GM23338 (cell line): ENCODE data around the gene ABCF1. TPM values are rescaled to one million over a fixed set of nuclear protein-coding genes. Genes with fewer than 3 reads are reported as not detected.

Experiments used
- ATAC-seq: fragments of 200-7000 bp; cut with Tn5 transposase; 3 replicates; pipeline ENCODE4 v1.9.1; 2020
- DNase-seq: peaks from one replicate; pipeline ENCODE4 v3.0.0-alpha.2; 2015; ENCODE audit warnings: low spot score
- H2AFZ ChIP-seq: fragments of 200-600 bp; sonication (generic); 2 replicates; pipeline ENCODE4 v1.8.0; 2016; ENCODE audit warnings: antibody characterized with exemption, mild to moderate bottlenecking, moderate library complexity
- H3F3A ChIP-seq: fragments of 200-600 bp; sonication (generic); replicated peaks from 2 replicates; pipeline ENCODE4 v1.8.0; 2017; ENCODE audit warnings: antibody characterized with exemption, mixed run types, low read depth
- H3K27ac ChIP-seq: fragments of 200-600 bp; sonication (generic); 2 replicates; pipeline ENCODE4 v1.6.1; 2016; ENCODE audit warnings: low read depth
- H3K27me3 ChIP-seq: fragments of 200-600 bp; sonication (generic); 2 replicates; pipeline ENCODE4 v1.8.0; 2016; ENCODE audit warnings: mild to moderate bottlenecking, mixed run types, moderate library complexity; ENCODE audit not compliant: insufficient read depth
- H3K36me3 ChIP-seq: fragments of 200-600 bp; sonication (generic); 2 replicates; pipeline ENCODE4 v1.8.0; 2016; ENCODE audit warnings: mild to moderate bottlenecking; ENCODE audit not compliant: insufficient read depth
- H3K4me1 ChIP-seq: fragments of 200-600 bp; sonication (generic); 2 replicates; pipeline ENCODE4 v1.8.0; 2016; ENCODE audit warnings: mild to moderate bottlenecking, moderate library complexity; ENCODE audit not compliant: insufficient read depth
- H3K4me2 ChIP-seq: fragments of 200-600 bp; sonication (generic); 2 replicates; pipeline ENCODE4 v1.7.1; 2017; ENCODE audit warnings: mixed run types
- H3K4me3 ChIP-seq: fragments of 200-600 bp; sonication (generic); 2 replicates; pipeline ENCODE4 v1.6.1; 2016; ENCODE audit warnings: mixed run types
- H3K79me2 ChIP-seq: fragments of 200-600 bp; sonication (generic); replicated peaks from 2 replicates; pipeline ENCODE4 v1.8.0; 2017; ENCODE audit warnings: mild to moderate bottlenecking; ENCODE audit not compliant: insufficient read depth
- H3K9me2 ChIP-seq: fragments of 200-600 bp; sonication (generic); 2 replicates; pipeline ENCODE4 v1.8.0; 2017; ENCODE audit not compliant: insufficient read depth
- H4K20me1 ChIP-seq: fragments of 200-600 bp; sonication (generic); replicated peaks from 2 replicates; pipeline ENCODE4 v1.8.0; 2017; ENCODE audit warnings: mild to moderate bottlenecking; ENCODE audit not compliant: insufficient read depth
- H3K27ac Mint-ChIP-seq: 2 replicates; pipeline ENCODE4 v1.8.0; 2020; ENCODE audit warnings: inconsistent platforms, mild to moderate bottlenecking, moderate library complexity, mixed read lengths
- H3K27me3 Mint-ChIP-seq: 3 replicates; pipeline ENCODE4 v1.8.0; 2022; ENCODE audit warnings: low read depth, mild to moderate bottlenecking, moderate library complexity, mixed read lengths, inconsistent platforms; ENCODE audit not compliant: insufficient read depth, poor library complexity
- H3K36me3 Mint-ChIP-seq: 3 replicates; pipeline ENCODE4 v1.8.0; 2021; ENCODE audit warnings: low read depth, mild to moderate bottlenecking, inconsistent platforms, moderate library complexity, mixed read lengths
- H3K4me1 Mint-ChIP-seq: 3 replicates; pipeline ENCODE4 v1.8.0; 2020; ENCODE audit warnings: mild to moderate bottlenecking, inconsistent platforms, mixed read lengths
- H3K4me3 Mint-ChIP-seq: 3 replicates; pipeline ENCODE4 v1.8.0; 2021; ENCODE audit warnings: moderate library complexity, mild to moderate bottlenecking, inconsistent platforms, mixed read lengths
- H3K9me3 Mint-ChIP-seq: 3 replicates; pipeline ENCODE4 v1.8.0; 2020; ENCODE audit warnings: moderate library complexity, mild to moderate bottlenecking, inconsistent platforms, mixed read lengths
- CREB1 ChIP-seq: fragments of 250-450 bp; sonication (Bioruptor Pico); IDR thresholded peaks from 2 replicates; pipeline ENCODE4 v1.5.0; 2020; ENCODE audit warnings: low read depth, mild to moderate bottlenecking, moderate library complexity
- CTCF ChIP-seq, 2 experiments: fragments of 200-600 bp in 1 of 2; sonication (generic) in 1 of 2; conservative IDR thresholded peaks; 2 replicates each; pipeline versions ENCODE4 v1.5.1 to v1.6.1; 2016 to 2017; ENCODE audit warnings: antibody characterized with exemption in 2 of 2, low read depth in 2 of 2, mild to moderate bottlenecking in 2 of 2, moderate library complexity in 1 of 2
- EZH2 ChIP-seq: fragments of 200-600 bp; sonication (generic); IDR thresholded peaks from one replicate; pipeline ENCODE4 v1.8.0; 2017; ENCODE audit warnings: antibody characterized with exemption, mild to moderate bottlenecking, low read depth; ENCODE audit not compliant: unreplicated experiment
- EZH2phosphoT487 ChIP-seq: fragments of 200-600 bp; sonication (generic); IDR thresholded peaks from one replicate; pipeline ENCODE4 v1.8.1; 2018; ENCODE audit warnings: antibody characterized with exemption; ENCODE audit not compliant: unreplicated experiment
- JUNB ChIP-seq: IDR thresholded peaks from one replicate; pipeline ENCODE4 v1.6.1; 2016; ENCODE audit warnings: antibody characterized with exemption; ENCODE audit not compliant: unreplicated experiment
- NANOG ChIP-seq: IDR thresholded peaks from 2 replicates; pipeline ENCODE4 v1.6.1; 2016; ENCODE audit warnings: antibody characterized with exemption, borderline replicate concordance
- POLR2AphosphoS5 ChIP-seq: IDR thresholded peaks from 2 replicates; pipeline ENCODE4 v1.6.1; 2016; ENCODE audit warnings: antibody characterized with exemption, low read depth
- REST ChIP-seq: IDR thresholded peaks from one replicate; pipeline ENCODE4 v1.6.1; 2018; ENCODE audit warnings: antibody characterized with exemption; ENCODE audit not compliant: unreplicated experiment
- STAT1 ChIP-seq: IDR thresholded peaks from one replicate; pipeline ENCODE4 v1.6.1; 2016; ENCODE audit warnings: antibody characterized with exemption; ENCODE audit not compliant: unreplicated experiment
- ZNF331 ChIP-seq: fragments of 250-450 bp; sonication (Bioruptor Pico); IDR thresholded peaks from 2 replicates; pipeline ENCODE4 v1.5.0; 2020; ENCODE audit warnings: low read depth, mild to moderate bottlenecking, moderate library complexity
- ZNF462 ChIP-seq: fragments of 250-450 bp; sonication (Bioruptor Pico); IDR thresholded peaks from 2 replicates; pipeline ENCODE4 v1.5.0; 2020; ENCODE audit warnings: mild to moderate bottlenecking, moderate library complexity
- polyA plus RNA-seq: library from polyadenylated mRNA; unstranded; fragments of >200 nt; fragmentation: Nextera tagmentation; extraction: Ambion mirVana; gene quantifications from 2 replicates; pipeline ENCODE4 v1.2.1, GENCODE V29; 2016
- total RNA-seq: library from RNA; depleted of rRNA; stranded (reverse); fragments of >200 nt; shearing (Covaris generic); gene quantifications from 2 replicates; pipeline ENCODE4 v1.2.3, GENCODE V29; 2014
- TF ChIP-seq, protein P1 (sequence below): IDR thresholded peaks from 2 replicates; pipeline ENCODE4 v1.6.1; 2016; ENCODE audit warnings: antibody characterized with exemption

ABCF1 gene
- total and polyA plus RNA-seq, 2 experiments from 2014 or later, result 92.6 to 244 TPM

- TF ChIP-seq CTCF (conservative IDR thresholded peaks at IDR 0.05; ENCODE audit: low read depth in 2 of 2) (no peak), EZH2 (no peak), CREB1 (CRISPR knock-in tag) (no peak), POLR2AphosphoS5 (no peak), EZH2phosphoT487 (no peak), ZNF331 (CRISPR knock-in tag) (no peak)
These were observed 23.8 kb upstream of the ABCF1 start (continued) for GRCh38 chr6:30547454-30547853.

DNA sequence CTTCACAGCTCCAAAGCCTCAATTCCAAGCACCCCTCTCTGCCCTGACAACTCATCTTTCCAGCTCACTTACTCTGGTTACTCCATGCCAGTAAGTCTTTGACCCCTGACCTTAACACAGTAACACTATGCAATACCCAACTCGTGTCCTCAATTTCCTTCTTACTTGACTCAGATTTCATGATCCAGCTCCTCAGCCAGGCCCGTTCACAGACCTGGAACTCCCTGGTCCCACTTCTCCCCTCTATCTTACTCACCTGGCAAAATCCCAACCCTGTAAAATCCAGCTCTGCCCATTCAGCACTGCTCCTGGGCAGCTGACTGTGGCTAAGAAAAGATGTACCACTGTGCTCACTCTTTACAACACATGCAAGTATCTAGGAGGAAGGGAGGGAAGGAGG, 22.9 kb upstream of the ABCF1 start:
- Histone ChIP-seq H3K27ac (no peak overlapping the region), H2AFZ (no peak overlapping the region), H3K36me3 (peaks cover 6% of the 10 kb centered on the region), H3K27me3 (no peaks in the 10 kb centered on the region), H4K20me1 (no peaks in the 10 kb centered on the region; the same call in 1 of the 2 replicates), H3K4me2 (no peak overlapping the region), H3K4me1 (no peaks in the 10 kb centered on the region), H3K9me2 (no peaks in the 10 kb centered on the region), H3K4me3 (no peak overlapping the region), H3K79me2 (no peaks in the 10 kb centered on the region), H3F3A (no peaks in the 10 kb centered on the region)
- no peak for ATAC-seq
- H3K27me3 Mint-ChIP-seq, result peaks cover 3% of the 10 kb centered on the region
- no peaks in the 10 kb centered on the region for H3K9me3 Mint-ChIP-seq
- no peaks in the 10 kb centered on the region for H3K4me1 Mint-ChIP-seq
- DNase-seq, result no peak
- H3K36me3 Mint-ChIP-seq, result peaks cover 55% of the 10 kb centered on the region
- no peak overlapping the region for H3K4me3 Mint-ChIP-seq
- H3K27ac Mint-ChIP-seq, result no peak overlapping the region
- TF ChIP-seq EZH2phosphoT487 (no peak), CREB1 (CRISPR knock-in tag) (no peak), ZNF462 (CRISPR knock-in tag) (no peak), REST (no peak), POLR2AphosphoS5 (no peak), NANOG (no peak), STAT1 (no peak), EZH2 (no peak), JUNB (no peak), ZNF331 (CRISPR knock-in tag) (no peak)
- TF ChIP-seq, protein P1, sequence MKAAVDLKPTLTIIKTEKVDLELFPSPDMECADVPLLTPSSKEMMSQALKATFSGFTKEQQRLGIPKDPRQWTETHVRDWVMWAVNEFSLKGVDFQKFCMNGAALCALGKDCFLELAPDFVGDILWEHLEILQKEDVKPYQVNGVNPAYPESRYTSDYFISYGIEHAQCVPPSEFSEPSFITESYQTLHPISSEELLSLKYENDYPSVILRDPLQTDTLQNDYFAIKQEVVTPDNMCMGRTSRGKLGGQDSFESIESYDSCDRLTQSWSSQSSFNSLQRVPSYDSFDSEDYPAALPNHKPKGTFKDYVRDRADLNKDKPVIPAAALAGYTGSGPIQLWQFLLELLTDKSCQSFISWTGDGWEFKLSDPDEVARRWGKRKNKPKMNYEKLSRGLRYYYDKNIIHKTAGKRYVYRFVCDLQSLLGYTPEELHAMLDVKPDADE, result no peak
